HL-60/S4 (cell line): Measurements from ENCODE around the gene OR4N5.
"Not testable (repeated sequence)": the region's sequence is repeated elsewhere in the genome, so short reads cannot be mapped to it uniquely, and the experiment has no call there.

Experiments used
- in situ Hi-C: fragments of 300-500 bp; cut with MboI; formaldehyde crosslinking; loops from 2 replicates; pipeline ENCODE4 v1.14.3; 2022; ENCODE audit warnings: low sequenced_read_pairs

OR4N5 gene, protein sequence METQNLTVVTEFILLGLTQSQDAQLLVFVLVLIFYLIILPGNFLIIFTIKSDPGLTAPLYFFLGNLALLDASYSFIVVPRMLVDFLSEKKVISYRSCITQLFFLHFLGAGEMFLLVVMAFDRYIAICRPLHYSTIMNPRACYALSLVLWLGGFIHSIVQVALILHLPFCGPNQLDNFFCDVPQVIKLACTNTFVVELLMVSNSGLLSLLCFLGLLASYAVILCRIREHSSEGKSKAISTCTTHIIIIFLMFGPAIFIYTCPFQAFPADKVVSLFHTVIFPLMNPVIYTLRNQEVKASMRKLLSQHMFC

DNA sequence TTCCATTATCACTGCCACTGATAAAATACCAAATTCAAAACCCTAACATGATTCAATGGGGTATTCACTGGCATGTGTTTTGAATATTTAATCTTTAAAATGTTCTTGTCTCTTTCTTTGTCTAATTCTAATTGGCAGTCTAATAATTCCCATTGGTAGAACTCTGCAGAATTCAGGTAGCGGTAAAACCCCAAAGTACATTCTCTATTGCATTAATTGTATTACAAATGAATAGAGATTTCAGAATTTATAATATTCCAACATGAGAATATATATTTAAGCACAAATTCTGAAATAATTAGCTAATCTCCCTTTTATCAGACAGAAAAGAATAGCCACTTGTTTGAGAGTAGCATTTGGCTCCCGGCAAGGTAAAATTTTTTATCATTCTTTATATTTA lies at the start of gene OR4N5:
Gene OR4N5, plus strand, starts transcription at position 301 of the 400 bp plus-strand sequence. CDS start 4,916 bp downstream, outside the sequence.
- in situ Hi-C loops, result no loop called here

DNA sequence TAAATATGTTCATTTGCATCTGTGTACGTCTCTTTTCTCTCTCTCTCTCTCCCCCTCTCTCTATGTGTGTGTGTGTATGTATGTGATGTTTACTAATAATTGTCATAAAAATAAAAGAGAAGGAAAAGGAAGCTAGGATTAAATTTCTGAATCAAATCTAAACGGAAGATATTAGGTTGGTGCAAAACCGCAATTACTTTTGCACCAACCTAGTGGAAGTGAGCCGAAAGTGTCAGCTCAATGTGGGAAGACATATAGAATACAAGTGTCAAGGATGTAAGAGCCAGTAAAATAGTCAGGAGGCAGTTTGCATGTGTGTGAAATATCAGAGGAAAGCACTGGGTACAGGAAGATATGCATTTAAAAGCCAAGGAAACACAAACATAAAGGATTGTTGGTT lies 46.6 kb upstream of the OR4N5 start:
- in situ Hi-C loops, result no loop called here

DNA sequence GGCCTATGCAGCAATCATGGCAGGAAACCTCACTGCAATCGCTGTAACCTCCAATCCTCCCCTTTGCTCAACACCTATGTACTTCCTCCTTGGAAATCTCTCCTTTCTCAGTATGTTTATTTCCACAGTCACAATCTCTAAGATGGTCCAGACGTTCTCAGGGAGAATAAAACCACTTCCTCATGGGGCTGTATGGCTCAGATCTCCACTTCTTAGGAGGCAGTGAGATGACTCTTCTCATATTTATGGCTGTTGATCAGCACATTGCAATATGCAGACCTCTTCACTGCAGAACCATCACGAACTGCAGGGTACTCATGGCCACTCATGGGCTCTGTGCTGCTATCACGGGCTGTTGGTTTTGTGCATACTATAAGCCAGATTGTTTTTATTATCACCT lies 45.2 kb upstream of the OR4N5 start:
- in situ Hi-C loops, result no loop called here

DNA sequence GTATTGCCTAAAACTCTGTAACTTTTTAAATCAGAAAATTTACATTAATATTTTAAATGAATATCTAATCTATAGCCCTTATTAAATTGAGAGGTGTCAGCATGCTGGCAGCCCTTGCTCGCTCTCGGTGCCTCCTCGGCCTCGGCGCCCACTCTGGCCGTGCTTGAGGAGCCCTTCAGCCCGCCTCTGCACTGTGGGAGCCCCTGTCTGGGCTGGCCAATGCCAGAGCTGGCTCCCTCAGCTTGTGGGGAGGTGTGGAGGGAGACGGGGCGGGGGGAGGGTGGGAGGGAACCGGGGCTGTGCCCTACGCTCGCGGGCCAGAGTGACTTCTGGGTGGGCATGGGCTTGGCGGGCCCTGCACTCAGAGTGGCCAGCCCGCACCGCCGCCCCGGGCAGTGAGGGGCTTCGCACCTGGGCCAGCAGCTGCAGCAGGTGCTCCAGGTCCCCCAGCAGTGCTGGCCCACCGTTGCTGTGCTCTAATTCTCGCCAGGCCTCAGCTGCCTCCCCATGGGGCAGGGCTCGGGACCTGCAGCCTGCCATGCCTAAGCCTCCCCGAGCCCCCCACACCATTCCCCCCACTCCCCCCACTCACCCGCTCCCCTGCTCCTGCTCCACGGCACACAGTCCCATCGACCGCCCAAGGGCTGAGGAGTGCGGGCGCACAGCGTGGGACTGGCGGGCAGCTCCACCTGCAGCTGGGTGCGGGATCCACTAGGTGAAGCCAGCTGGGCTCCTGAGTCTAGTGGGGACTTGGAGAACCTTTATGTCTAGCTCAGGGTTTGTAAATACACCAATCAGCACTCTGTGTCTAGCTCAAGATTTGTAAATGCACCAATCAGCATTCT lies 39.5 kb upstream of the OR4N5 start:
- in situ Hi-C loops, result not testable (repeated sequence)

DNA sequence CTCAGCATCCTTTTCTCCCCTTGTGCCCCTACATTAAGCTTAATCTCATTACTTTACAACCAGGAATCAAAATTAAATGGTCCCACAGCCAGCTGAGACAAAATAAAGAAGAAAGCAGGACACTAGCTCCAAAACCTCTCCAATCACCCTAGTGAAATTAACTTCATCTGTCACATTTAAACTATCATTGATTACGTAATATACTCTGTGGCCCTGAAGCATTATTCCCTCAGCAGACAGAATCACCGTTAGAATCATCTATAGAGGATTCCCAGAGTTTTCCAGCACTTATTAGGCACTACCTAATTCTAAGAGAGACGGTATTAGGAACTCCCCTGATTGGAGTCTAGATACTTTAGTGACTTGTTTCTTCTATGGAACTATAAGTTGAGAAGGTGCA lies 28.2 kb upstream of the OR4N5 start, which contains the start of gene OR4K17:
Gene OR4K17, plus strand, starts transcription at position 302 of the 400 bp plus-strand sequence. CDS start 6,761 bp downstream, outside the sequence.
- in situ Hi-C loops, result no loop called here

DNA sequence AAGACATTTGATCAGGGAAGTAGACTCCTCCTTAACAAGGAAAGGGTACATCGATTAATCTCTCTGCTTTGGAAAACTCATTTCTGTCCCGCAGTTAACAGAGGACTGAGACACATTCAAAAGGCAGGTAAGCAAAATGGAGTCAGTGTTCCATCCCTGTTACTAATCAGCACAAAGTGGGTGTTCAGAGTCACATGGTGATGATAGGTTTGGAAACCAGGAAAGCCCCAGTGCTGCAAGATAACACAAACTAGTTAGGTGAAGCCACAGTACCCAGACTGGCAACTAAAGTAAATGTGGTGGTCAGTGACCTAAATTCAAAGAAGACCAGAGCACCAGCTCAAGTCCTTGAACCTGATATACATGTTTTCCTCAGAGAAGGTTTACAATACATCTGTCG lies 26.3 kb upstream of the OR4N5 start:
- in situ Hi-C loops, result no loop called here

DNA sequence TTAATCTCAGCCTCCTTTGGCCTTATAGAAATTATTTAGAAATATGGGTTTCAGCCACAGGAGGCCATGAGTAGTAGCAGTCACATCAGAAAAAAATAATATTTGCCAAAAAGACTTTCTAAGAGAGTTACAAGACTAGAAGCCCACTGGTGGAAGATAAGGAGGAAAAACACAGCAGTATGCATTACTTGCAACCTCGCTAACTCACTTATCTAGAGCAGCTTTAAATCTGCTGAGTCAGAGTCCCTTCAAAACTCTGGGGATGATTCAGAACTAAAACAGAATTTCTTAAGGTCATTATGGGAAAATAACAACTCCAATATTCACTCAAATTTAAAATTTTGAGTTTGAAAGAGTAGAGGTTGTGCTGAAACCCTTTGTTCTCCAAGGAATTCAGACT lies 21.9 kb upstream of the OR4N5 start:
- in situ Hi-C loops, result no loop called here

DNA sequence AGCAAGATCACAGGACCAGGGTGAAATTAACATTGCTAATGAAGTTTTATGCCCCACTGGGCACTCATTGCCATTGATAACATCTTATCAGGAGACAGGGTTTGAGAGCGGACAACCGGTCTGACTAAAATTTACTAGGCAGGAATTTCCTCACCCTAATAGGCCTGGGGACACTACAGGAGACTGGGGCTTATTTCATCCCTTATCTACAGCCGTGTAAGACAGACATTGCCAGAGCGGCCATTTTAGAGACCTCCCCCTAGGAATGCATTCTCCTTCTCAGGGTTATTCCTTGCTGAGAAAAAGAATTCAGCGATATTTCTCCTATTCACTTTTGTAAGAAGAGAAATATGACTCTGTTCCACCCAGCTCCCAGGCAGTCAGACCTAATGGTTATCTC lies 19.8 kb upstream of the OR4N5 start:
- in situ Hi-C loops, result no loop called here

DNA sequence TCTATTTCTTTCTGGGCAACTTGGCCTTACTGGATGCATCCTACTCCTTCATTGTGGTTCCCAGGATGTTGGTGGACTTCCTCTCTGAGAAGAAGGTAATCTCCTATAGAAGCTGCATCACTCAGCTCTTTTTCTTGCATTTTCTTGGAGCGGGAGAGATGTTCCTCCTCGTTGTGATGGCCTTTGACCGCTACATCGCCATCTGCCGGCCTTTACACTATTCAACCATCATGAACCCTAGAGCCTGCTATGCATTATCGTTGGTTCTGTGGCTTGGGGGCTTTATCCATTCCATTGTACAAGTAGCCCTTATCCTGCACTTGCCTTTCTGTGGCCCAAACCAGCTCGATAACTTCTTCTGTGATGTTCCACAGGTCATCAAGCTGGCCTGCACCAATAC lies 5.3 kb downstream of the OR4N5 start:
- in situ Hi-C loops, result no loop called here

DNA sequence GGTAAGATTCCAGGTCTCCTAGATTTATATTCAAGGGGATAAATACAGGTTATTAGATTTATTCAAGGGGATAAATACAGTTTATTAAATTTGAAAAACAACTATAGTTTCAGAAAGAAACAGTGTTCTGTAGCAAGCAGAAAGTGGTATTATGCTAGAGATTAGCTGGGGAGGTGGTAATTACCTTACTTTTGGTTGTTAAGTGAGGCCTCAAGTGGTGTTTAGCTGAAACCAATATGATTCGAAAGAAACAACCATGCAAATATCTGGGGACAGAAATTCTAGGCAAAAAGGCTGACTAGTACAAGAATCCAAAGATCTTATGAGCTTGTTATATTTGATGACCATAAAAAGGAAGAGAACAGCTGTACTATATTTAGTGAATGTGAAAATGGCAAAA lies 6.2 kb downstream of the OR4N5 start:
- in situ Hi-C loops, result no loop called here

DNA sequence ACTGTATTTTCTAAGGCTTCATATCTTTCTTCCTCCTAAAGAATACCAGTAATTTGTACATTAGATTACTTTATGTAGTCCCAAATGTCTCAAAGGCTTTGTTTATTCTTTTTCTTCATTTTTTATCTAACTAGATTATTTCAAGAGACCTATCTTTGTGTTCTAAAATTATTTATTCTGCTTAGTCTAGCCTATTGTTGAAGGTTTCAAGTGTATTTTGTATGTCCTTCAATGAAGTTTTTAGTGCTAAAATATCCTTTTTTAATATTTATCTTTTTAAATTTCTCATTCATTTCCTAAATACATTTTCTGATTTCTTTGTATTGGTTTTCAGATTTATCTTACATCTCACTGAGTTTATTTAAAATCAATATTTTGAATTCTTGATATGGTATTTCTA lies 25.8 kb downstream of the OR4N5 start:
- in situ Hi-C loops, result no loop called here

DNA sequence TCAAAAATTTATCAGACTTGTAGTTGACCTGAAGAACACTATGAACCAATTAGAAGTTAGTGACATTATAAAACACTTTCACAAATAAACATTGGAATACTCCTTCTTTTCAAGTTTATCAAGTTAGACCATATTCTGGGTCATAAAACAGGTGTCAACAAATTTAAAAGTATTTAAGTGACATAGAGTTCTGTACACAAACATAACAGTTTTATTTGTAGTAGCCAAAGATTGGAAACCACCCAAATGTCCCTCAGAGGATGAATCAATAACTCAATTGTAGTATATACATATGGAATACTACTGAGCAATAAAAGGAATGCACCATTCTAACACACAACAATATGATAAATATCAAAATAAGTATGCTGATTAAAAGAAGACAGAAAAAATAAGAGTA lies 28.5 kb downstream of the OR4N5 start:
- in situ Hi-C loops, result no loop called here

DNA sequence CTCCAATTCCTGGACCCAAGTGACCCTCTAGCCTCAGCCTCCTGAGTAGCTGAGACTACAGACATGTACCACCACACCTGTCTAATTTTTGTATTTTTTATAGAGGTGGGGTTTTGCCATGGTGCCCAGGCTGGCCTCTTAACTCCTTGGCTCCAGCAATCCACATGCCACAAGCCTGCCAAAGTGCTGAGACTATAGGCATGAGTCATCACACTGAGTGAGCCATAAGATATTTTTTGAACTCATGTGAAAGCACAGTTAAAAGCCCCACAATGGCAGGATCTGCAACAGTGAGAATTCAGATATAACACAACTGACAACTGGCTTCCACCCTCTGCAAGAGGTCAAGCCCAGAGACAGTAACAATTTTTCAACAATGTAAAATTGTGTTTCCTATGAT lies 31.2 kb downstream of the OR4N5 start:
- in situ Hi-C loops, result not testable (repeated sequence)

DNA sequence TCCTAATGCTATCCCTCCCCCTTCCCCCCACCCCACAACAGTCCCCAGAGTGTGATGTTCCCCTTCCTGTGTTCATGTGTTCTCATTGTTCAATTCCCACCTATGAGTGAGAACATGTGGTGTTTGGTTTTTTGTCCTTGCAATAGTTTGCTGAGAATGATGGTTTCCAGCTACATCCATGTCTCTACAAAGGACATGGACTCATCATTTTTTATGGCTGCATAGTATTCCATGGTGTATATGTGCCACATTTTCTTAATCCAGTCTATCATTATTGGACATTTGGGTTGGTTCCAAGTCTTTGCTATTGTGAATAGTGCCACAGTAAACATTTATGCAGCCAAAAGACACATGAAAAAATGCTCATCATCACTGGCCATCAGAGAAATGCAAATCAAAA lies 35.6 kb downstream of the OR4N5 start:
- in situ Hi-C loops, result not testable (repeated sequence)

DNA sequence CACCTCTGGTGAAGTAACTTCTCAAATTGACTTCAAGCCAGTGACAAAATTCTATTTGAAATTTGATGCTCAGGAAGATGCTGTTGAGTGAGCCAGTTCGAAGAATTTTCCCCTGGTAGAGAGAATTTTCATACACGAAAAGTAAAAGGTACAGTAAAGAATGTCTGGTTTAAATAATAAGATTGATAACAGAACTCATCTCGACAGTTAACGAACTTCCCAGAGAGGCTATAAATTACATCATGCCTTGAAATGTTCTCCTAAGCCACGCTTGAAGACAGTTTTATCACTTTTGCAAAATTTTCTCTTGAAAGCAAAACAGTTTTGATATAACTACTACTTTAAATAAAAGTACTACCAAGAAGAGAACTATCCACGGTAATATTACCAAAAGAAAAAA lies 37.7 kb downstream of the OR4N5 start:
- in situ Hi-C loops, result no loop called here

DNA sequence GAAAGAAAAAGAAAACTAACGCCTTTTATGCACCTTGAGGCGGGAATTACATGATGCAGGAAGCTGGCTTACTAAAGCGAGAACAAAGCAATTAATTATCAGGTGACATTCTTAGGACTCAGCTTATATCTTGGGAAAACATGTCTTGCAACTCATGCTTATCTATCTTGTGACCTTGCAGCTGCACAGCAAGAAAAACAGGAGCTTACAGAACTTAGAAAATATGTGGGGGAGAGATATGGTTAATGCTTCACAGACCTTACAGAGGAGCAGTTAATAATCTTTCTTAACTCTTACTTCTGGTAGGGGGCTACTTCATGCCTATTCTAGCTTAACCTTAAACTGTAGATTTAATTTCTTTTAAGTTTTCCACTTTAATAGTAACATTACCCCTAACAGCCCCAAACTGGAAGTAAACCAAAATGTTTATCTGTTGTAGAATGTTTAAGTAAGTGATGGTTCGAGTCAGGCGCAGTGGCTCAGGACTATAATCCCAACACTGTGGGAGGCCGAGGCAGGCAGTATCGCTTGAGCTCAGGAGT lies 38.9 kb downstream of the OR4N5 start:
- in situ Hi-C loops, result no loop called here

DNA sequence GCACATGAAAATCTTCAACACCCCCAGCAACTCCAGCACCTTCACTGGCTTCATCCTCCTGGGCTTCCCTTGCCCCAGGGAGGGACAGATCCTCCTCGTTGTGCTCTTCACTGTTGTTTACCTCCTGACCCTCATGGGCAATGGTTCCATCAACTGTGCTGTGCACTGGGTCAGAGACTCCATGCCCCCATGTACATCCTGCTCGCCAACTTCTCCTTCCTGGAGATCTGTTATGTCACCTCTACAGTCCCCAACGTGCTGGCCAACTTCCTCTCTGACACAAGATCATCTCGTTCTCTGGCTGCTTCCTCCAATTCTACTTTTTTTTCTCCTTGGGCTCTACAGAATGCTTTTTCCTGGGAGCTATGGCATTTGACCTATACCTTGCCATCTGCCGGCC lies 40.6 kb downstream of the OR4N5 start:
- in situ Hi-C loops, result no loop called here

DNA sequence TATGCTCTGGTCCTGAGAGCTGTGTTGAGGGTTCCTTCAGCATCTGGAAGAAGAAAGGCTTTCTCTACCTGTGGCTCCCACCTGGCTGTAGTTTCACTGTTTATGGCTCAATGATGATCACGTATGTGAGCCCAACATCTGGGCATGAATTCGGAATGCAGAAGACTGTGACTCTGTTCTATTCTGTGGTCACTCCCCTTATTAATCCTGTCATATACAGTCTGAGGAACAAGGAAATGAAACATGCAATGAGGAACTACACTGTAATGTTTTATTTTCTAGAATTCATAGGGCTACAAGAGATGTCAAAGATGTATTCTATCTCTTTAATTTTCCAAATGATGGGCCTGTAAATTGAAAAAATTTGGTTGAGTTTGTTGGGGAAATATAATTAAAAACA lies 41.3 kb downstream of the OR4N5 start:
- in situ Hi-C loops, result no loop called here

DNA sequence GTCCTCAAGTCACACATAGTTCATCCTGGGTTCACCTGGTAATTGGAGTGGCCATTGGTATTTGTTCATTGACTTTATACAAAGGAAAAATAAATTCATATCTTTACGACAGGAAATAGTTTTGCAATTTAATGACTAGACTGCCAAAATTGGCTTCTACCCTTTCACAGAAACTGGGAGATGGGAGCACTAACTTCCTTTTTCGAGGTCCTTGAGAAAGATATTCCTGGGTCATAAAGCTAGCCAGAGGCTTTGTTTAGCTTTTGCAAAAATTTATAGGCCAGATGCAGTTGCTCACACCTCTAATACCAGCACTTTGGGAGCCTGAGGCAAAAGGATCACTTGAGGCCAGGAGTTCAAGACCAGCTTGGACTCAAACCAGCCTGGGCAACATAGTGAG lies 41.9 kb downstream of the OR4N5 start:
- in situ Hi-C loops, result no loop called here

DNA sequence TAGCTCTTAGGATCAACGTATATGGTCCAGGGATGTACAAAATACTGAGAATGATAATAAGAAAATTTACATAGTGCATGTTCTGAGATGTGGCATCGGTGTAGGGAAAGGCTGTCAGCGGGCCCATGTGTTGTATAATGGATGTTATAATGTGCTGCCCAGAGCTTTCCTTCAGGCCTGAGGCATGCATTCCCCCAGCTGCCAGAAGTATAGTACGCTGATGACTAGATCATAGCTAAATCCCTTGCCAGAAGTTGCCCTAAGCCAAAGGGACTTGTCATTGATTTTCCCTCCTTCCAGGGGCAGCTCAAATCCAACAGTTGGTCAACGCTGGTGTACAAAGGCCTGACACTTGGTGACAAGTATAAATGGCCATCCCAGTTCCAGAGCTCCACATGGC lies 45.6 kb downstream of the OR4N5 start:
- in situ Hi-C loops, result no loop called here

DNA sequence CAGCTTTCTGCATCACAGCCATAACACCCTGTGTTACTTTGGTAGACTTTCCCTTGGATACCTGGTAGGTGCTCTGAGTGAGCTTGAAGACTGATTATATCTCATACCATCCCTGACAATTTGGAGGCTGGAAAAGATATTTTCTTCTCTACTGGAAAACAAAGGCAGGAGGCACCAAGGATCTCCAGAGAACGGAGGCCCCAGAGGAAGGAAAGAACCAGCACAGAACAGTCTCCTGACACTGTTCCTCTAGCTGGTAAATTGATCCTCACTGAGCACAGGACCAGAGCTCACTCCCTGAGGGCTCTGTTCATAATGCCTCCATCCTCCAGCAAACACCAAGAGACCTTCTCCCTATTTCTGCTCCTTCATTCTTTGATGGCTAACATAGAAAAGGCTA lies 52.0 kb downstream of the OR4N5 start, which contains the start of gene OR11G2:
Gene OR11G2, plus strand, starts transcription at position 301 of the 400 bp plus-strand sequence. CDS start 6,542 bp downstream, outside the sequence.
- in situ Hi-C loops, result no loop called here

DNA sequence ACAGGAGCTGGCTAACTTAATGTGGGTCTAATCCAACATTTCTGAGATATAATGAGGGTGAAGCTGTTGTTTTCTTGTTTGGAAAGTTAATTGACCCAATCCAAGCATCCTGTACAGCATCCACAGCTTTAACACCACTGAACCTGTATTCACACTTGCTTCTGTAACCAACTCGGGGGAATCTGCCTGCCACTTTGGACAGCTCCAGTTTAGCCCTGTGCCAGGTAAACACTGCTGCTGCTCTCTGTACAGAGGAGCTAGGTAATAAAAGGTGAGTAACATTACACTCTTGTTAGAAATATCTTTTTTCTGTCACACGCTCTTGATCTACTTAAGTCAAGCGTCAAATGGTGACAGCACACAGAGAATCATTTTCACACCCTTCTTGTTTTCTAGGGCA lies 52.8 kb downstream of the OR4N5 start:
- in situ Hi-C loops, result no loop called here
